Measurements from ENCODE around the gene OPCML. TPM values are rescaled to one million over a fixed set of nuclear protein-coding genes. Genes with fewer than 3 reads are reported as not detected.

OPCML gene
- total RNA-seq, 1 experiment from 2014 or later = 0.10 TPM

DNA sequence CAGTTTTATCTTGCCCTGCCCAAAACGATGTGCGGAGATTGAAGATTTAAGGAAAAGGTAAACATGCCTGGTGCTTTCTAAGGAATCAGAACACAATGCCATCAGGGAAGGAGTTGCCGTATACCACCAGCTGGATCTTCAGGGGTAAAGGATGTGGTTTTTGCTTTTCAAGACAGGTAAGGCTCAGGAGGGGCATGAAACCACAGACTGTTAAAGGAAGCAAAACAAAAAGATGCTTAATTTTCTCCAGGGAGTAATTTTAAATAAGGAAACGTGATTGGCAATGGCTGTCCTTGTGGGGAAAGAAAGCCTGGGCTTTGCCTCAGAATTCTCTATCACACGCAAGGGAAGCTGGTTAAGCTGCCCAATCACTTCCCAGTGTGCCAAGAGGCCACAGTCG lies 655.6 kb downstream of the OPCML start:
- no peak for DNase-seq (ENCODE audit: extremely low read depth, low read depth)

DNA sequence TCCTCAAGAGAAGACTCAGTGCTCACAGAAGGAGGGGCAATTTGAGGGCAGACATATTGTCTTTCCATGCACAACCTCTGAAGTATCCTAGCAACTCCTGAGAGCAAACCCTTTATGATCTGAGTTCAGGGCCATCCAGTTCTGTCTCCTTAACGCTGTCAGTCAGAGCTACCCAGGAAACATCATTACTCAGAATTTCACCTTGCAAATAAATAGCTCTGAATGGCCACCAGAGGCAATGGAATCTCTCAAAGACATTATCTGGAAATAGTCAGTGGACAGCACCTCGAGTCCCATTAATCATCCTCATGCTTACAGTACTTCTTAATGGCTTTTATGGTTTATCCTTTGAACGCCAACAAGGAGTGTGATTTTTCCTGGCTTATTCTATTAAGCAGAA lies 656.1 kb downstream of the OPCML start:
- DNase-seq (ENCODE audit: extremely low read depth, low read depth) = no peak

- DNase-seq (ENCODE audit: extremely low read depth, low read depth) = peak; percentile 13
These were observed 657.7 kb downstream of the OPCML start for GRCh38 chr11:132874638-132875037.

DNA sequence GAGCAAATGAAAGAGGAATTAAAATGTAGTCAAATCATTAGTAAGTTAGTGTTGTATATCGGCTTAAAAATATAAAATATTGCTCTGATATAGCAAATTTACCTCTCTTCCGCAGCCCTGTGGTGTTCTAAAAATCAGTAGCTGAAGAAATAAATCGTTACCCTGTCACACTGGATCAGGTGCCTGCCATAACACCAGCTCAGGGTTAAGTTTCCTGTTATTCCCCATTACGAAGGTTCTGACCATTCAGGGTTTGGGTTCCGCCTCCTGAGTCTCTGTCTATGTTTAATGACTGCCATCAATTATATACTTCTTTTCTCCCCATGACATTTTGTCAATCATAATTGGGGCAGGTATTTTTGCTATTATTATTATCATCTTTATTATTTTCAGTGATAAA lies 658.5 kb downstream of the OPCML start:
- DNase-seq (ENCODE audit: extremely low read depth, low read depth) = no peak

DNA sequence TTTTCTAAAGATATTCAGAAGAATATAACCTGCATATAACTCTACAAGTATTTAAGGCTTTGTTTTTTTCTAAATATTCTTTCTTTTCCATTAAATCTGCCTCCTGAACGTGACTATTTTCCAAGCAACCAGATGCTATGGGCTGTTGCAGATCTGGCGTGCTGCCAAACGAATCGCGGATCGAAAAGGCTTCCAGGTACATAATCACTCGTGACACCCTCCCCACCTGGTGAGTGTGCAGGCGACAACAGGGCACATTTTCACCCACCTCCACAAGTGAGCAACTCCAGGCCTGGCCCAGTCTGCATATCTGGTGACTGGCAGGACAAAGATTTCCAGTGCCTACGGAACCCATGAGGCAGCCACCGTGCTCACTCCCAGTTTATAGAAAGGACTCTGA lies 660.1 kb downstream of the OPCML start:
- no peak for DNase-seq (ENCODE audit: extremely low read depth, low read depth)

DNA sequence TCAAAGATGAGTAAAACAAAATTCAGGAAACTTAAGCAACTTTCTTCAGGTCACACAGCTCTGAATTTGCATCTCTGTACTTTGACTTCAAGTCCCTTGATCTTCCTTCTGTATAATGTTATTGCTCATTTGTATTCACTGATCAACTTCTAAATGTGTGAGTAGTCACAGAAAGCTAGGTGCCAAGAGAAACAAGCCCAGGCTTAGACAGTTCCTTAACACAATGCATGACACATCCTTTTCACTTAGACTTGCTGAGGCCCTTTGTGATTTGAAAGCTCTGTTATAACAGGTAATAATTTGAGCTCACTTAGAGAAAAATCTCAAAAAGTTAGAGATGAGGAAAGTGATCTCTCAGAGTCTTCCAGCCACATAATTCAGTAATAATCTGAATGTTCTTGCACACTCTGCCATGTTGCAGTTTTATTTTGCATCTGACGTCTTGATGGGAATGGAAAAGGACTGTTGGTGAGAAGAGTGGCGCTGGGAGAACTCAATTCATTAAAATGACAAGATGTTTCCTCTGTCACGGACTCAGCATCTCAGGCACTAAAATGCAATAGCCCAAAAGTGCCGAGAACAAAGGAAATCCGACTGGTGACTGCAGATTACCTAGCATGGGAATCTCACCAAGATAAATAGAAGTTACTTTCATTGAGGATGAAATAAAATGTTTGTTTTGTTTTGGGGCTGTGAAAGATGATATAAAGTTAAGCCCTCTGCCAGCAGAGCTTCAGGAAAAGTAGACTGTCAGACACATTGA lies 665.3 kb downstream of the OPCML start:
- no peak for DNase-seq (ENCODE audit: extremely low read depth, low read depth)

GRCh38 chr11:132865623-132866022 lies 666.7 kb downstream of the OPCML start:
- DNase-seq (ENCODE audit: extremely low read depth, low read depth) = no peak

- peak; percentile 15 for DNase-seq (ENCODE audit: extremely low read depth, low read depth)
These were observed 667.3 kb downstream of the OPCML start for GRCh38 chr11:132864811-132865576.

DNA sequence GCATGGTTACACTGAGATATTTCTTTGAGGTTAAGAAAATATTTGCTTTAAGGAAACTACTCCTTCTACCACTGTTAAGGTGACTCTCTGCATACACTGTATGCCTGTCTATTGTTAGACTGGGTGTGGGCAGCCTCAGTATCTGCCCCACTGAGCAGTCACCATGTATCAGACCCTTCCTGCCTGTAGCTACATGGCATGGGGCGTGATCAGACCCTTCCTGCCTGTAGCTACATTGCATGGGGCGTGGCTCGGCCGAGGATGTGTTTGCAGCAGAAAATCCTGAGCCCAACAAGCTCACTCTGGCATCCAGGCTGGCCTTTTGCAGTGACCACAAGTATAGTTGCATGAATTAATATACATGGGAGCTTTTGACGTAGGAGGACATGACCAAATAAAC lies 669.4 kb downstream of the OPCML start:
- no peak for DNase-seq (ENCODE audit: extremely low read depth, low read depth)

GRCh38 chr11:132862137-132862536 lies 670.2 kb downstream of the OPCML start:
- no peak for DNase-seq (ENCODE audit: extremely low read depth, low read depth)

- no peak for DNase-seq (ENCODE audit: extremely low read depth, low read depth)
These were observed 673.0 kb downstream of the OPCML start for GRCh38 chr11:132859306-132859705.

- peak; percentile 14 for DNase-seq (ENCODE audit: extremely low read depth, low read depth)
These were observed 674.1 kb downstream of the OPCML start for GRCh38 chr11:132858223-132858622.

- DNase-seq (ENCODE audit: extremely low read depth, low read depth) = no peak
These were observed 676.3 kb downstream of the OPCML start for GRCh38 chr11:132856032-132856431.

DNA sequence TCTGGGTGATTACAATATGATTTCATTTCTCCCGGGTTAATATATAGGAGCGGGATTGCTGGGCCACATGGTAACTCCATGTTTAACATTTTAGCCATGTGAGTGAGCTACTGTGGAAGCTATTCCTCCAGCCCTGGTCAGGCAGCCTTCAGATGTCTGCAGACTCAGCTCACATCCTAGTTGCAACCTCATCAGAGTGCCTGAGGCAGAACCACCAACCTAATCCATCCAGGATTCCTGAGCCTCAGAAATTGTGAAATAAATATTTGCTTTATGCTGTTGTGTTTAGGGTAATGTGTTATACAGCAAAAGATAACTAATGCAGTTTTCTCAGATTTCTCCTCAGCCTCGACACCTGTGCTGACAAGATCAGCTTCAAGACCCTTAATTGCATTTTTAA lies 676.8 kb downstream of the OPCML start:
- no peak for DNase-seq (ENCODE audit: extremely low read depth, low read depth)

GRCh38 chr11:132853886-132854285 lies 678.4 kb downstream of the OPCML start:
- no peak for DNase-seq (ENCODE audit: extremely low read depth, low read depth)

DNA sequence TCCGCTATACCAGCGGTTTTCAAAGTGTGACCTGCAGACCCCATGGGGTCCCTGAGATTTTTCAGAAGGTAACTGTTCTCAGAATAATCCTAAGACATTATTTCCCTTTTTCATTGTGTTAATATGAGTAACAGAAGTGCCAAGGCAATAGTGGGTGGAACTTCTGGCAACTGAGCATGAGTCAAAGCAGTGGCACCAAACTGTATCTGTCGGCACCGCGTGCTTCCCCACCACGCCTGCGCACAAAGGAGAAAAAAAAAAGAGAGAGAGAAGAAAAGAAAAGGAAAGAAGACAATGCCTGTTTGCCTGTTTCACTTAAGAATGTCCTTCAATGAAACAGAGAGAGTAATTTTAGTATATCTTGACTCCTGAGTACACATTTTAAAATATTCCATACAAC lies 679.9 kb downstream of the OPCML start:
- DNase-seq (ENCODE audit: extremely low read depth, low read depth) = no peak

DNA sequence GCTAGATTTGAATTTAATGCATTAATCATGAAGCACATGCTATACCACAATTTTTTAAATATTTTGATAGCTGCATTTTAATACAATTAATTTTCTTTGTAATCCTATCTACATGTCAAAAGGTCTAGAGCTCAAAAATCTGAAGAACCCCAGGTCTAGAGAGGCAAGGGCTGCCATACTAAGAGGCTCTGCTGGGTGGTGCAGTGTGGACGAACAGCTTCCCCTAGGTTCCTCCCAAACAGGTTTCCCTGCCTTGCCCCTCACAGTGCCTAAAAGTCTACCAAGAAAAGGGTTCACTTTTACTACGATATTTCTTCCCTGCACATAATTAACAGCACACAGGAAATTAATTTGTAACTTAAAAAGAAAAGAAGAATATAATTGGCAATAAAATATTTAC lies 681.1 kb downstream of the OPCML start:
- no peak for DNase-seq (ENCODE audit: extremely low read depth, low read depth)

DNA sequence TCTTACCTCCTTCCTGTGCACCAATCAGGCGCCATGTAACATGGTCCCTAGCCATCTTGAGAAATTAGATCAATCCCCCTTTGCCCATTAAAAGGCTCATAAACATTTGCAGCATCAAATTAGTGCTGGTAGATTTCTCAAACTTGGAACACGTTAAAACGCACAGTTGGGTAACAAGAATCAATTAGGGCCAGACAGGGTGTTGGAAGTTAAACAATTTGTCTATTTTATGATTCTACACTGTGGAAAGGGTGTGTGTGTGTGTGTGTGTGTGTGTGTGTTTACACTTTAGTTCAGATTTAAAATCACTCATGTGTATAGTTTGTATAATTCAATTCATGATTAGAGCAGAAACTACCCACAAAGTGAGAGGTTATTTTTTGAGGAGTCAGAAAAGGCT lies 682.0 kb downstream of the OPCML start:
- DNase-seq (ENCODE audit: extremely low read depth, low read depth) = no peak

DNA sequence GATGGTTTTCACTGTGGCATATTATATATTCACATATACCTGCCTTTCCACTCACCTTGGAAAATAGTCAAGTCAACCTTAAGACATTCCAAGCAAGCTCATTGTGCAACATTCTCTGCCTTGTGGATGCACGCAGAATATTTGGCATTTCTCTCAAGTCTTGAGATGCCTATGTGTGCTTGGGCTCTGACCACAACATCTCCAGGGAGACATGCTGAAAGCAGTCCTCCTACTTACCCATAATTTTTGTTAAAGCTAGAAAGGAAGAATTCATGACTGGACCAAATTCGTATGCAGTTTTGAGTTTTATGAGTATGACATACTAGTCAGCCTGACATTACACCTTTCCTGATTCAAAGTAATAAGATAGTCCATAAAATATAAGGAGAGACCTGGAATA lies 684.0 kb downstream of the OPCML start:
- no peak for DNase-seq (ENCODE audit: extremely low read depth, low read depth)

DNA sequence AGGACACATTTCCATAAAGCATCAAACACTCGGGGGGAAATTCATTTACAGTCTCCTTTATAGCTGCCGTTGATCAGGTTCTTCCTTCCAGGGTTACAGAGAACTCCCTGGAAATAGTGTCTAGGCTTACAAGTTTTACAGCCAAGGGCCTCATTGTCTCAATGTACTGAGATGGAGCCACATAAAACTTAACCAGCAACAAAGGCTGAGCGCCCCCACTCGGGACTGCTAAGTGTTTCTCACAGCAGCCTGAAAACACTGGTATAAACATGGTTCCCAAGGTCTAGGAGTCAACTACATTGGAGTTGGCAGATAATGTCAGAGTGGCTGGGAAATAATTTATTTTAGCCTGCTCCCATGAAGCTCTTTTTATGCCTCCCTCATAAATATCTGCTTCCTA lies 686.2 kb downstream of the OPCML start:
- DNase-seq (ENCODE audit: extremely low read depth, low read depth) = no peak

- DNase-seq (ENCODE audit: extremely low read depth, low read depth) = peak; percentile 8
These were observed 687.2 kb downstream of the OPCML start for GRCh38 chr11:132844956-132845696.

GRCh38 chr11:132840660-132841059 lies 691.6 kb downstream of the OPCML start:
- no peak for DNase-seq (ENCODE audit: extremely low read depth, low read depth)
